GM23338 (cell line): ENCODE data around the gene HSF5. TPM values are rescaled to one million over a fixed set of nuclear protein-coding genes. Genes with fewer than 3 reads are reported as not detected.

ENCODE experiments used
- ATAC-seq: fragments of 200-7000 bp; cut with Tn5 transposase; 3 replicates; pipeline ENCODE4 v1.9.1; 2020
- DNase-seq: peaks from one replicate; pipeline ENCODE4 v3.0.0-alpha.2; 2015; ENCODE audit warnings: low spot score
- H2AFZ ChIP-seq: fragments of 200-600 bp; sonication (generic); 2 replicates; pipeline ENCODE4 v1.8.0; 2016; ENCODE audit warnings: antibody characterized with exemption, mild to moderate bottlenecking, moderate library complexity
- H3F3A ChIP-seq: fragments of 200-600 bp; sonication (generic); replicated peaks from 2 replicates; pipeline ENCODE4 v1.8.0; 2017; ENCODE audit warnings: antibody characterized with exemption, mixed run types, low read depth
- H3K27ac ChIP-seq: fragments of 200-600 bp; sonication (generic); 2 replicates; pipeline ENCODE4 v1.6.1; 2016; ENCODE audit warnings: low read depth
- H3K27me3 ChIP-seq: fragments of 200-600 bp; sonication (generic); 2 replicates; pipeline ENCODE4 v1.8.0; 2016; ENCODE audit warnings: mild to moderate bottlenecking, mixed run types, moderate library complexity; ENCODE audit not compliant: insufficient read depth
- H3K36me3 ChIP-seq: fragments of 200-600 bp; sonication (generic); 2 replicates; pipeline ENCODE4 v1.8.0; 2016; ENCODE audit warnings: mild to moderate bottlenecking; ENCODE audit not compliant: insufficient read depth
- H3K4me1 ChIP-seq: fragments of 200-600 bp; sonication (generic); 2 replicates; pipeline ENCODE4 v1.8.0; 2016; ENCODE audit warnings: mild to moderate bottlenecking, moderate library complexity; ENCODE audit not compliant: insufficient read depth
- H3K4me2 ChIP-seq: fragments of 200-600 bp; sonication (generic); 2 replicates; pipeline ENCODE4 v1.7.1; 2017; ENCODE audit warnings: mixed run types
- H3K4me3 ChIP-seq: fragments of 200-600 bp; sonication (generic); 2 replicates; pipeline ENCODE4 v1.6.1; 2016; ENCODE audit warnings: mixed run types
- H3K79me2 ChIP-seq: fragments of 200-600 bp; sonication (generic); replicated peaks from 2 replicates; pipeline ENCODE4 v1.8.0; 2017; ENCODE audit warnings: mild to moderate bottlenecking; ENCODE audit not compliant: insufficient read depth
- H3K9me2 ChIP-seq: fragments of 200-600 bp; sonication (generic); 2 replicates; pipeline ENCODE4 v1.8.0; 2017; ENCODE audit not compliant: insufficient read depth
- H4K20me1 ChIP-seq: fragments of 200-600 bp; sonication (generic); replicated peaks from 2 replicates; pipeline ENCODE4 v1.8.0; 2017; ENCODE audit warnings: mild to moderate bottlenecking; ENCODE audit not compliant: insufficient read depth
- H3K27ac Mint-ChIP-seq: 2 replicates; pipeline ENCODE4 v1.8.0; 2020; ENCODE audit warnings: inconsistent platforms, mild to moderate bottlenecking, moderate library complexity, mixed read lengths
- H3K27me3 Mint-ChIP-seq: 3 replicates; pipeline ENCODE4 v1.8.0; 2022; ENCODE audit warnings: low read depth, mild to moderate bottlenecking, moderate library complexity, mixed read lengths, inconsistent platforms; ENCODE audit not compliant: insufficient read depth, poor library complexity
- H3K36me3 Mint-ChIP-seq: 3 replicates; pipeline ENCODE4 v1.8.0; 2021; ENCODE audit warnings: low read depth, mild to moderate bottlenecking, inconsistent platforms, moderate library complexity, mixed read lengths
- H3K4me1 Mint-ChIP-seq: 3 replicates; pipeline ENCODE4 v1.8.0; 2020; ENCODE audit warnings: mild to moderate bottlenecking, inconsistent platforms, mixed read lengths
- H3K4me3 Mint-ChIP-seq: 3 replicates; pipeline ENCODE4 v1.8.0; 2021; ENCODE audit warnings: moderate library complexity, mild to moderate bottlenecking, inconsistent platforms, mixed read lengths
- H3K9me3 Mint-ChIP-seq: 3 replicates; pipeline ENCODE4 v1.8.0; 2020; ENCODE audit warnings: moderate library complexity, mild to moderate bottlenecking, inconsistent platforms, mixed read lengths
- CREB1 ChIP-seq: fragments of 250-450 bp; sonication (Bioruptor Pico); IDR thresholded peaks from 2 replicates; pipeline ENCODE4 v1.5.0; 2020; ENCODE audit warnings: low read depth, mild to moderate bottlenecking, moderate library complexity
- CTCF ChIP-seq, 2 experiments: fragments of 200-600 bp in 1 of 2; sonication (generic) in 1 of 2; conservative IDR thresholded peaks; 2 replicates each; pipeline versions ENCODE4 v1.5.1 to v1.6.1; 2016 to 2017; ENCODE audit warnings: antibody characterized with exemption in 2 of 2, low read depth in 2 of 2, mild to moderate bottlenecking in 2 of 2, moderate library complexity in 1 of 2
- EZH2 ChIP-seq: fragments of 200-600 bp; sonication (generic); IDR thresholded peaks from one replicate; pipeline ENCODE4 v1.8.0; 2017; ENCODE audit warnings: antibody characterized with exemption, mild to moderate bottlenecking, low read depth; ENCODE audit not compliant: unreplicated experiment
- EZH2phosphoT487 ChIP-seq: fragments of 200-600 bp; sonication (generic); IDR thresholded peaks from one replicate; pipeline ENCODE4 v1.8.1; 2018; ENCODE audit warnings: antibody characterized with exemption; ENCODE audit not compliant: unreplicated experiment
- JUNB ChIP-seq: IDR thresholded peaks from one replicate; pipeline ENCODE4 v1.6.1; 2016; ENCODE audit warnings: antibody characterized with exemption; ENCODE audit not compliant: unreplicated experiment
- POLR2AphosphoS5 ChIP-seq: IDR thresholded peaks from 2 replicates; pipeline ENCODE4 v1.6.1; 2016; ENCODE audit warnings: antibody characterized with exemption, low read depth
- STAT1 ChIP-seq: IDR thresholded peaks from one replicate; pipeline ENCODE4 v1.6.1; 2016; ENCODE audit warnings: antibody characterized with exemption; ENCODE audit not compliant: unreplicated experiment
- ZNF114 ChIP-seq: fragments of 250-450 bp; sonication (Bioruptor Pico); IDR thresholded peaks from 2 replicates; pipeline ENCODE4 v1.5.0; 2020; ENCODE audit warnings: mild to moderate bottlenecking, moderate library complexity
- ZNF331 ChIP-seq: fragments of 250-450 bp; sonication (Bioruptor Pico); IDR thresholded peaks from 2 replicates; pipeline ENCODE4 v1.5.0; 2020; ENCODE audit warnings: low read depth, mild to moderate bottlenecking, moderate library complexity
- polyA plus RNA-seq: library from polyadenylated mRNA; unstranded; fragments of >200 nt; fragmentation: Nextera tagmentation; extraction: Ambion mirVana; gene quantifications from 2 replicates; pipeline ENCODE4 v1.2.1, GENCODE V29; 2016
- total RNA-seq: library from RNA; depleted of rRNA; stranded (reverse); fragments of >200 nt; shearing (Covaris generic); gene quantifications from 2 replicates; pipeline ENCODE4 v1.2.3, GENCODE V29; 2014
- TF ChIP-seq, protein P1 (sequence below): IDR thresholded peaks from 2 replicates; pipeline ENCODE4 v1.6.1; 2016; ENCODE audit warnings: antibody characterized with exemption
- TF ChIP-seq, protein P2 (sequence below): fragments of 250-450 bp; sonication (Bioruptor Pico); IDR thresholded peaks from 2 replicates; pipeline ENCODE4 v1.5.0; 2020; ENCODE audit warnings: mild to moderate bottlenecking, moderate library complexity

HSF5 gene
- total and polyA plus RNA-seq, 2 experiments from 2014 or later: 0.24 TPM; not detected in 1

DNA sequence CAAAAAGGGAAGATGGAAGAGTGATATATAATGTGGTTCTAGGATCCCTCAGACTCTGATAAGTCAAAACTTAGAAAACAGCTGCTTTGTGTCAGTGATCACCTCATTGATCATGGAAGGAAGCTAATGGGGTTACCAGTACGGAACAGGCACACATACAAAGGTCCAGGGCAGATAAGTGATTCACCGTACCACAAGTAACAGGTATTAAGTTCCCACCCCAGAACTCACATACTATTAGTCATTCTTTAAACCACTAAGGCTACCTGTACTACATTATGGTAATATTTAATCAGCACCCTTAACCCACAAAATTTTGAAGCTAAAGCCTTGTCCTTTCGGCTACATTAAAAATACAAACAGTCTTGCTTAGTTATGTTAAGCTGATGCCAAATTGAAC is 88.2 kb downstream of the HSF5 start:
- TF ChIP-seq CREB1 (no peak), POLR2AphosphoS5 (no peak), JUNB (no peak), CTCF (conservative IDR thresholded peaks at IDR 0.05; ENCODE audit: low read depth in 2 of 2) (no peak), STAT1 (no peak), EZH2 (no peak), ZNF114 (CRISPR knock-in tag) (no peak), EZH2phosphoT487 (no peak), ZNF331 (CRISPR knock-in tag) (no peak)
- TF ChIP-seq, protein P1, sequence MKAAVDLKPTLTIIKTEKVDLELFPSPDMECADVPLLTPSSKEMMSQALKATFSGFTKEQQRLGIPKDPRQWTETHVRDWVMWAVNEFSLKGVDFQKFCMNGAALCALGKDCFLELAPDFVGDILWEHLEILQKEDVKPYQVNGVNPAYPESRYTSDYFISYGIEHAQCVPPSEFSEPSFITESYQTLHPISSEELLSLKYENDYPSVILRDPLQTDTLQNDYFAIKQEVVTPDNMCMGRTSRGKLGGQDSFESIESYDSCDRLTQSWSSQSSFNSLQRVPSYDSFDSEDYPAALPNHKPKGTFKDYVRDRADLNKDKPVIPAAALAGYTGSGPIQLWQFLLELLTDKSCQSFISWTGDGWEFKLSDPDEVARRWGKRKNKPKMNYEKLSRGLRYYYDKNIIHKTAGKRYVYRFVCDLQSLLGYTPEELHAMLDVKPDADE: no peak
- TF ChIP-seq, protein P2, sequence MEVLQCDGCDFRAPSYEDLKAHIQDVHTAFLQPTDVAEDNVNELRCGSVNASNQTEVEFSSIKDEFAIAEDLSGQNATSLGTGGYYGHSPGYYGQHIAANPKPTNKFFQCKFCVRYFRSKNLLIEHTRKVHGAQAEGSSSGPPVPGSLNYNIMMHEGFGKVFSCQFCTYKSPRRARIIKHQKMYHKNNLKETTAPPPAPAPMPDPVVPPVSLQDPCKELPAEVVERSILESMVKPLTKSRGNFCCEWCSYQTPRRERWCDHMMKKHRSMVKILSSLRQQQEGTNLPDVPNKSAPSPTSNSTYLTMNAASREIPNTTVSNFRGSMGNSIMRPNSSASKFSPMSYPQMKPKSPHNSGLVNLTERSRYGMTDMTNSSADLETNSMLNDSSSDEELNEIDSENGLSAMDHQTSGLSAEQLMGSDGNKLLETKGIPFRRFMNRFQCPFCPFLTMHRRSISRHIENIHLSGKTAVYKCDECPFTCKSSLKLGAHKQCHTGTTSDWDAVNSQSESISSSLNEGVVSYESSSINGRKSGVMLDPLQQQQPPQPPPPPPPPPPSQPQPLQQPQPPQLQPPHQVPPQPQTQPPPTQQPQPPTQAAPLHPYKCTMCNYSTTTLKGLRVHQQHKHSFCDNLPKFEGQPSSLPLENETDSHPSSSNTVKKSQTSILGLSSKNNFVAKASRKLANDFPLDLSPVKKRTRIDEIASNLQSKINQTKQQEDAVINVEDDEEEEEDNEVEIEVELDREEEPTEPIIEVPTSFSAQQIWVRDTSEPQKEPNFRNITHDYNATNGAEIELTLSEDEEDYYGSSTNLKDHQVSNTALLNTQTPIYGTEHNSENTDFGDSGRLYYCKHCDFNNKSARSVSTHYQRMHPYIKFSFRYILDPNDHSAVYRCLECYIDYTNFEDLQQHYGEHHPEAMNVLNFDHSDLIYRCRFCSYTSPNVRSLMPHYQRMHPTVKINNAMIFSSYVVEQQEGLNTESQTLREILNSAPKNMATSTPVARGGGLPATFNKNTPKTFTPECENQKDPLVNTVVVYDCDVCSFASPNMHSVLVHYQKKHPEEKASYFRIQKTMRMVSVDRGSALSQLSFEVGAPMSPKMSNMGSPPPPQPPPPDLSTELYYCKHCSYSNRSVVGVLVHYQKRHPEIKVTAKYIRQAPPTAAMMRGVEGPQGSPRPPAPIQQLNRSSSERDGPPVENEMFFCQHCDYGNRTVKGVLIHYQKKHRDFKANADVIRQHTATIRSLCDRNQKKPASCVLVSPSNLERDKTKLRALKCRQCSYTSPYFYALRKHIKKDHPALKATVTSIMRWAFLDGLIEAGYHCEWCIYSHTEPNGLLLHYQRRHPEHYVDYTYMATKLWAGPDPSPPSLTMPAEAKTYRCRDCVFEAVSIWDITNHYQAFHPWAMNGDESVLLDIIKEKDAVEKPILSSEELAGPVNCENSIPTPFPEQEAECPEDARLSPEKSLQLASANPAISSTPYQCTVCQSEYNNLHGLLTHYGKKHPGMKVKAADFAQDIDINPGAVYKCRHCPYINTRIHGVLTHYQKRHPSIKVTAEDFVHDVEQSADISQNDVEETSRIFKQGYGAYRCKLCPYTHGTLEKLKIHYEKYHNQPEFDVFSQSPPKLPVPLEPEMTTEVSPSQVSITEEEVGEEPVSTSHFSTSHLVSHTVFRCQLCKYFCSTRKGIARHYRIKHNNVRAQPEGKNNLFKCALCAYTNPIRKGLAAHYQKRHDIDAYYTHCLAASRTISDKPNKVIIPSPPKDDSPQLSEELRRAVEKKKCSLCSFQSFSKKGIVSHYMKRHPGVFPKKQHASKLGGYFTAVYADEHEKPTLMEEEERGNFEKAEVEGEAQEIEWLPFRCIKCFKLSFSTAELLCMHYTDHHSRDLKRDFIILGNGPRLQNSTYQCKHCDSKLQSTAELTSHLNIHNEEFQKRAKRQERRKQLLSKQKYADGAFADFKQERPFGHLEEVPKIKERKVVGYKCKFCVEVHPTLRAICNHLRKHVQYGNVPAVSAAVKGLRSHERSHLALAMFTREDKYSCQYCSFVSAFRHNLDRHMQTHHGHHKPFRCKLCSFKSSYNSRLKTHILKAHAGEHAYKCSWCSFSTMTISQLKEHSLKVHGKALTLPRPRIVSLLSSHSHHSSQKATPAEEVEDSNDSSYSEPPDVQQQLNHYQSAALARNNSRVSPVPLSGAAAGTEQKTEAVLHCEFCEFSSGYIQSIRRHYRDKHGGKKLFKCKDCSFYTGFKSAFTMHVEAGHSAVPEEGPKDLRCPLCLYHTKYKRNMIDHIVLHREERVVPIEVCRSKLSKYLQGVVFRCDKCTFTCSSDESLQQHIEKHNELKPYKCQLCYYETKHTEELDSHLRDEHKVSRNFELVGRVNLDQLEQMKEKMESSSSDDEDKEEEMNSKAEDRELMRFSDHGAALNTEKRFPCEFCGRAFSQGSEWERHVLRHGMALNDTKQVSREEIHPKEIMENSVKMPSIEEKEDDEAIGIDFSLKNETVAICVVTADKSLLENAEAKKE (CRISPR knock-in tag): no peak
- peaks cover 38% of the 10 kb centered on the region for H3K4me1 Mint-ChIP-seq
- H3K36me3 Mint-ChIP-seq: no peaks in the 10 kb centered on the region
- no peak overlapping the region for H3K4me3 Mint-ChIP-seq
- no peaks in the 10 kb centered on the region for H4K20me1 ChIP-seq
- no peaks in the 10 kb centered on the region for H3K36me3 ChIP-seq
- no peaks in the 10 kb centered on the region for H3K9me2 ChIP-seq
- no peaks in the 10 kb centered on the region for H3K9me3 Mint-ChIP-seq
- DNase-seq (no peak), ATAC-seq (no peak)
- H3K27me3 ChIP-seq: peaks cover 95% of the 10 kb centered on the region
- H3K79me2 ChIP-seq: no peaks in the 10 kb centered on the region
- no peak overlapping the region for H3K27ac Mint-ChIP-seq
- no peak overlapping the region for H3K27ac ChIP-seq
- H3K27me3 Mint-ChIP-seq: peaks cover 79% of the 10 kb centered on the region
- no peak overlapping the region for H3K4me2 ChIP-seq
- no peak overlapping the region for H2AFZ ChIP-seq
- H3K4me3 ChIP-seq: no peak overlapping the region
- H3F3A ChIP-seq: no peaks in the 10 kb centered on the region
- peaks cover 32% of the 10 kb centered on the region for H3K4me1 ChIP-seq
